H1 (cell line): ENCODE measurements around the gene MORF4L1.

Source experiments
- CEBPB ChIP-seq: IDR thresholded peaks from 2 replicates; pipeline ENCODE4 v1.6.1; 2012; ENCODE audit warnings: low read depth, low read length
- JUND ChIP-seq: IDR thresholded peaks from 2 replicates; pipeline ENCODE4 v1.6.1; 2011; ENCODE audit warnings: mild to moderate bottlenecking, improper control_type of control experiment, low read length
- MAFK ChIP-seq: IDR thresholded peaks from 2 replicates; pipeline ENCODE4 v1.6.1; 2012; ENCODE audit warnings: low read depth, mild to moderate bottlenecking, improper control_type of control experiment, low read length
- POLR2AphosphoS5 ChIP-seq: IDR thresholded peaks from 2 replicates; pipeline ENCODE4 v1.6.1; 2011; ENCODE audit warnings: low read depth, low read length
- RXRA ChIP-seq: IDR thresholded peaks from 2 replicates; pipeline ENCODE4 v1.6.1; 2011; ENCODE audit warnings: low read depth, mild to moderate bottlenecking, low read length, moderate library complexity; ENCODE audit not compliant: insufficient read depth
- SIN3A ChIP-seq, 2 experiments: IDR thresholded peaks in 1 of 2; conservative IDR thresholded peaks in 1 of 2; 2 replicates each; pipeline ENCODE4 v1.6.1; 2011 to 2012; ENCODE audit warnings: low read length in 2 of 2, improper control_type of control experiment in 1 of 2, low read depth in 1 of 2, mild to moderate bottlenecking in 1 of 2
- SRF ChIP-seq: IDR thresholded peaks from 2 replicates; pipeline ENCODE4 v1.6.1; 2011; ENCODE audit warnings: mild to moderate bottlenecking, low read depth, low read length, moderate library complexity
- TAF1 ChIP-seq: IDR thresholded peaks from 2 replicates; pipeline ENCODE4 v1.6.1; 2011; ENCODE audit warnings: mild to moderate bottlenecking, low read depth, low read length
- YY1 ChIP-seq: IDR thresholded peaks from 2 replicates; pipeline ENCODE4 v1.6.1; 2011; ENCODE audit warnings: low read depth, mild to moderate bottlenecking, low read length
- TF ChIP-seq, protein P1 (sequence below), 3 experiments: IDR thresholded peaks; 1 replicate in 2 of 3; 2 replicates in 1 of 3; pipeline versions ENCODE4 v1.5.1 to v1.6.1; 2011; ENCODE audit warnings: low read length in 3 of 3, mild to moderate bottlenecking in 3 of 3, inconsistent platforms in 2 of 3, low read depth in 1 of 3, moderate library complexity in 1 of 3; ENCODE audit not compliant: insufficient read depth in 1 of 3; ENCODE audit errors: control extremely low read depth in 1 of 3
- TF ChIP-seq, protein P2 (sequence below): IDR thresholded peaks from 2 replicates; pipeline ENCODE4 v1.6.1; 2011; ENCODE audit warnings: low read length, improper control_type of control experiment
- TF ChIP-seq, protein P3 (sequence below): IDR thresholded peaks from 2 replicates; pipeline ENCODE4 v1.6.1; 2012; ENCODE audit warnings: inconsistent platforms

DNA sequence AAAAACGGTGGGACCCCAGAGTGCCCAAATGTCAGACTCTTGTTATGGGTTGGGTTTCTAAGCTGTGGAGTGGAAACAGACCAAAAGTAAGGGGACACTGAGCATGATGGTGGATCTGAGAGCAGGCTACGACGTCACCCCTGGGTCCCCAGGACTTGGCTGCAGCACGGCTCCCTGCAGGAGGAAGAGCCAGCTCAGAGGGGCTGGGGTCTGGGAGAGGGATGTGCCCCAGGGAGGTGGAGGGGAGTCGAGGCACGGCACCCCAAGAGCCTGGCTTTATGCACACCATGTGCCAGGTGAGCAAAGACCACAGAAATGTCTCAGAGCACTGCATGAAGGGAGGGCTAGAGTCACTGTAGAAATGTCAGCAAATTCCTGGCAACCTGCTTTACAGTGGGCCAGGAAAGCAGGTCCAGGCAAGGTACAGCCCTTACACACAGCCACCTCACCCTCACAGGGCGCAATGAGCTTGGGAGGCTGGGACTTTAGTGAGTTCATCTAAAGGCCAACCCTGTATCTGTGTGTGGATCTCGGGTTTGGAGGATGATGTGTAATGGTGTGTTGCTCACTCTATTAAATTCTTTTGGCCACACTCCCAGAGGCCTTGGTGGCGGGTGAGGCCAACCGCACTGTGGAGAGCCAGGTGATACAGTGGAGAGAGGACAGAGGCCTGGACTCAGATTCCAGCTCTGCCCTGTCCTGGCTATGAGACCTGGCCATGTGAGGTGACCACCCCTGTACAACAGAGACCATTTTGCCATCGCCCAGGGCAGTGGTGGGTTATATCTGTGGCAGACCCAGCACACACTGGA, 58.1 kb downstream of the MORF4L1 start:
- TF ChIP-seq MAFK = no peak
- no peak; the same call in 1 of the 2 replicates for TF ChIP-seq POLR2AphosphoS5
- TF ChIP-seq RXRA = no peak
- TF ChIP-seq YY1 = no peak
- TF ChIP-seq SRF = no peak
- TF ChIP-seq, protein P1, sequence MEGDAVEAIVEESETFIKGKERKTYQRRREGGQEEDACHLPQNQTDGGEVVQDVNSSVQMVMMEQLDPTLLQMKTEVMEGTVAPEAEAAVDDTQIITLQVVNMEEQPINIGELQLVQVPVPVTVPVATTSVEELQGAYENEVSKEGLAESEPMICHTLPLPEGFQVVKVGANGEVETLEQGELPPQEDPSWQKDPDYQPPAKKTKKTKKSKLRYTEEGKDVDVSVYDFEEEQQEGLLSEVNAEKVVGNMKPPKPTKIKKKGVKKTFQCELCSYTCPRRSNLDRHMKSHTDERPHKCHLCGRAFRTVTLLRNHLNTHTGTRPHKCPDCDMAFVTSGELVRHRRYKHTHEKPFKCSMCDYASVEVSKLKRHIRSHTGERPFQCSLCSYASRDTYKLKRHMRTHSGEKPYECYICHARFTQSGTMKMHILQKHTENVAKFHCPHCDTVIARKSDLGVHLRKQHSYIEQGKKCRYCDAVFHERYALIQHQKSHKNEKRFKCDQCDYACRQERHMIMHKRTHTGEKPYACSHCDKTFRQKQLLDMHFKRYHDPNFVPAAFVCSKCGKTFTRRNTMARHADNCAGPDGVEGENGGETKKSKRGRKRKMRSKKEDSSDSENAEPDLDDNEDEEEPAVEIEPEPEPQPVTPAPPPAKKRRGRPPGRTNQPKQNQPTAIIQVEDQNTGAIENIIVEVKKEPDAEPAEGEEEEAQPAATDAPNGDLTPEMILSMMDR (IDR thresholded peaks at IDR 0.05; ENCODE audit: control extremely low read depth in 1 of 3, insufficient read depth in 1 of 3, low read depth in 1 of 3, low read length in 3 of 3) = no peak
- TF ChIP-seq, protein P2, sequence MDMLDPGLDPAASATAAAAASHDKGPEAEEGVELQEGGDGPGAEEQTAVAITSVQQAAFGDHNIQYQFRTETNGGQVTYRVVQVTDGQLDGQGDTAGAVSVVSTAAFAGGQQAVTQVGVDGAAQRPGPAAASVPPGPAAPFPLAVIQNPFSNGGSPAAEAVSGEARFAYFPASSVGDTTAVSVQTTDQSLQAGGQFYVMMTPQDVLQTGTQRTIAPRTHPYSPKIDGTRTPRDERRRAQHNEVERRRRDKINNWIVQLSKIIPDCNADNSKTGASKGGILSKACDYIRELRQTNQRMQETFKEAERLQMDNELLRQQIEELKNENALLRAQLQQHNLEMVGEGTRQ = no peak
- no peak for TF ChIP-seq JUND
- TF ChIP-seq CEBPB = no peak
- TF ChIP-seq TAF1 = no peak
- TF ChIP-seq, protein P3, sequence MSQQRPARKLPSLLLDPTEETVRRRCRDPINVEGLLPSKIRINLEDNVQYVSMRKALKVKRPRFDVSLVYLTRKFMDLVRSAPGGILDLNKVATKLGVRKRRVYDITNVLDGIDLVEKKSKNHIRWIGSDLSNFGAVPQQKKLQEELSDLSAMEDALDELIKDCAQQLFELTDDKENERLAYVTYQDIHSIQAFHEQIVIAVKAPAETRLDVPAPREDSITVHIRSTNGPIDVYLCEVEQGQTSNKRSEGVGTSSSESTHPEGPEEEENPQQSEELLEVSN = no peak
- no peak for TF ChIP-seq SIN3A (conservative IDR thresholded peaks at IDR 0.05 in 1 of 2, IDR thresholded peaks at IDR 0.05 in 1 of 2; ENCODE audit: low read depth in 1 of 2, low read length in 2 of 2)
